Measurements from ENCODE around the gene LCTL.
"Not testable (repeated sequence)": the region's sequence is repeated elsewhere in the genome, so short reads cannot be mapped to it uniquely, and the experiment has no call there.

LCTL gene

DNA sequence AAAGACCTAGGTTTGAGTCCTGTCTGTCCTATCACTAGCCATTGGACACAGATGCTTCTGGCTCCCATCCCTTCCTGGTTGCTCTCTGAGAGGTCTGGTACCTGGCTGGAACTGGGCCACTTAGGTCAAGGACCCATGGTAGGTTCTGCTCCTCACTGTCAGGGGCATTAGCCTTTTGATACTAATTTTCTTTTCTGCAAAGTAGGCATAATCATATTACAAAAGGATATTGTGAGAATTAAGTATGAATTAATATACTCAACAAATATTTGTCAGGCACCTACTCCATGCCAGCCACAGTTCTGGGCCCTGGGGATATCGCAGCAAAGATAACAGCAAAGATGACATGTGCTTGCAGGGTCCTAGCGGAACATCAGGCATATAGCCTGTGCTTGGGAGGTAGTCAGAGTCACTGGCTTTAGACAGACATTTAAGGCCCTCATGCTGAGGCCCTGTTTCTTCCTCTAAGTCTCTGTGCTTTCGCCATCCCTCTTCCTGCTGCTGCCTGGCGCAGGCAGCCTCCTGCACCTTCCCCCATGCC is 25.6 kb upstream of the LCTL start:
- DNase-seq (ENCODE audit: low read depth, low spot score) = no peak

DNA sequence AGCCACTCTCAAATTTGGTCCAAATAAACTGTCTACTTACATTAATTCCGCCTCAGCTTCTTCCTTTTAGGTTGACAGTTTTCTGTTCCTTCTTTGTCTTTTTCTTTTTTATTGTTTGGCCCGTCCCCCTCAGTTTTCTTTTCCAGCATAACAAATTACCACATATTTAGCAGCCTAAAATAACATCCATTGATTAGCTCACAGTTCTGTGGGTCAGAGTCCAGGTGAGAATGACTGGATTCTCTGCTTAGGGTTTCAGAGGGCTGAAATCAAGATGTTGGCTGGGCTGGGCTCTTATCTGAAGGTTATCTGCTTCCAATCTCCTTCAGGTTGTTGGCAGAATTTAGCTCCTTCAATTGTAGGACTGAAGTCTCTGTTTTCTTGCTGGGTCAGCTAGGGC is 24.6 kb upstream of the LCTL start:
- no peak for DNase-seq (ENCODE audit: low read depth, low spot score)

DNA sequence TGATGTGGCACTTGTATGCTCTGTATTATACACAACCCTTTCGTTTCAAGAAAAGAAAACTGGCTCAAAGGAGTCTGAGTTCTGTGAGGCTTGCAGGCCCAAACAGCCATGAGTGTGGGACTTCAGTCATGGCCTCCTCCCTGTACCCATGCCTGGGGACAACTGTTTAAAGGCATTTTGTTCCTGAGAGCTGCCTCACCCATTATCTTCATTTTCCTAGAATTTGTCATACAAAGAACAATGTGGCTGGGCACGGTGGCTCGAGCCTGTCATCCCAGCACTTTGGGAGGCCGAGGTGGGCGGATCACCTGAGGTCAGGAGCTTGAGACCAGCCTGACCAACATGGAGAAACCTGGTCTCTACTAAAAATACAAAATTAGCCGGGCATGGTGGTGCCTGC is 23.6 kb upstream of the LCTL start:
- not testable (repeated sequence) for DNase-seq (ENCODE audit: low read depth, low spot score)

DNA sequence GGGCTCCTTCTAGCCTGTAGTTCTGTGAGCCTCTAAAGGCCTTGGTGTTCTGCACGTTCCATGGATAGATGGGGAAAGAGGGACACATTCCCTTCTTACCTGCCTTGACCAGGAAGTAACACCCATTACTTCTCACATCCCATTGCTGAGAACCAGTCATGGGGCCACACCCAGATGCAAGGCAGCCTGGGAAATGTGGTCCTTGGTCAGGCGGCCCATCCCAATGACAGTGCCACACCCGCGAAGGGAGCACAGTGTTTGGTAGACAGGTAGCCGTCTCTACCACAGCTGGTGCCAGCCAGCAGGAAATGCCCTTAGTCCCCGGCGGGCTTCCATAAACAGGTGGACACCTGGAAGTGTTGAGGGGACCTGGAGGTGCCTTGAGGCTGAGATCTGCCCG is 23.2 kb upstream of the LCTL start:
- DNase-seq (ENCODE audit: low read depth, low spot score) = no peak

DNA sequence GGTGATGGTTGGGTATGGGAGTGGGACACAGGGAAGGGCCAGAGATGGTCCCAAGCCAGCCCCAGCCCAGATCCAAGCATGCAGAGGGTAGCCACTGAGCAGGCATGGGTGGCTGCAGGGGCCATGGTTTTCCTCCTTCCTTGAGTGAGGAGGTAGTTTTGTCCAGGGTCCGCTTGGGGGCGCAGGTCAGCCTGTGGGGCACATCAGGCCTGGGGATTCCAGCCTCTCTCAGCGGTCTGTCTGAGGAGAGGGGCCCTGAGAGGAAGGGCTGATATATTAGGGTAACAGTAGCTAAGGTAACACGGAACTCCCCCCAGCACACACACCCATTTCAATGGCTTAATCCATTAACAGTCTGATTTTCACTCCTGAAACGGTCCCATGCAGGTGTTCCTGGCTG is 22.7 kb upstream of the LCTL start:
- DNase-seq (ENCODE audit: low read depth, low spot score) = no peak

DNA sequence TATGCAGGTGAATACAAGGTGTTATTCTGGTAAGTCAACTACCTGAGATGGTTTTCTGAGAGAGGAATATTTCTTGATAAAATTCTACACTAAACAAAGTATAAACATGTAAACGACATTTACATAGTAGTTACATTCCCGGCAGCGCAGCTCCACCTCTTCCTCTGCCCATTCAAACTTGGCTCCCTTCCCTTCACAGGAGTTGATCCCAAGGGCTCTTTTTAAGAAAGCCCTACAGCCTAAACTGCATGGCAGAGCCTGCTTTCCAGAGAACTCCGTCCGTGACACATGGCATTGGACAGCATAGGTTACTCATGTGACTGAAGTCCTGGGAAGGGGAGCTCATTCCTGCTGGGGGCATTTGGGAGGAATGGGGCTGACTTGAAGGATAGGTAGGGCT is 22.0 kb upstream of the LCTL start:
- no peak for DNase-seq (ENCODE audit: low read depth, low spot score)

DNA sequence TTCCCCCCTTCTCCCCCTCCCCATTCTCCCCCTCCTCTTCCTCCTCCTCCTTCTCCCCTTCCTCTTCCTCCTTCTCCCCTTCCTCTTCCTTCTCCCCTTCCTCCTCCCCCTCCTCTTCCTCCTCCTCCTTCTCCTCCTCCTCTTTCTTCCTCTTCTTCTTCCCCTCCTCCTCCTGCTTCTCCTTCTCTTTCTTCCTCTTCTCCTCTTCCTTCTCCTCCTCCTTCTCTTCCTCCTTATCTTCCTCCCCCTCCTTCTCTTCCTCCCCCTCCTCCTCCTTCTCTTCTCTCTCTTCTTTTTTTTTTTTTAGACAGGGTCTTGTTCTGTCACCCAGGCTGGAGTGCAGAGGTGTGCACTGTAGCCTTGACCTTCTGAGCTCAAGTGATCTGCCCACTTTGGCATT is 21.2 kb upstream of the LCTL start:
- no peak for DNase-seq (ENCODE audit: low read depth, low spot score)

DNA sequence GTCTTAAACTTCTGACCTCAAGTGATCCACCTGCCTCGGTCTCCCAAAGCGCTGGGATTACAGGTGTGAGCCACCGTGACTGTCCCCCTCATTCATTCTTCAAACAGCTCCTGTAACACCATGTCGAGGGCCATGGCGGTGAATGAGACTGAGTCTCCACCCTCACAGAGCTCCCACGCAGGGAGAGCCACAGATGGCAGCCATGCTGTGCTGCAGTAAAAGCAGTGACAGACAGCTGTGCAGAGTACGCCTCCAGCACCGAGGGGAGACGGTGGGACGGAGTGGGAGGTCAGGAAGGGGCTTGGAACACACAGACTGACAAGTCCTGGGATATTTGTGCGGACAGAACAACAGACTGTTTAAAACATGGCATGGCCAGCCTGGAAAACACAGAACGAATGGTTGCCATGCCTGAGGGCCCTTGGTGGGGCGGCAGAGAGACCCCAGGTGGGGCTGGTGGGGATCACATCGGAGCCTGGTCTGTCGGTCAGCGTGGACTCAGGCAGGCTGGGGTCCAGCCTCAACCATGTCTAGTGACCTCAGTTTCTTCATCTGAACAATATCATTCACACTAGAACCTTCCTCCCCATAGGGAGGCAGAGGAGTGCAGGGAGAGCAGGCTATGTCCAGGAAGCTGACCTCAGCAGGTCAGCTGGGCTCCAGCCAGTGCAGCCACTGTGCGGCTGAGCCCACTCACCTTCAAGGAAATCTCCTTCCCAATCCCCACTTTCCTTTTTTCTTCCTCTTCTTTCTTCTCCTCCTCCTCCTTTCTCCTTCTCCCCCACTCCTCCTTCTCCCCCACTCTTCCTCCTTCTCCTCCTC is 20.6 kb upstream of the LCTL start:
- no peak for DNase-seq (ENCODE audit: low read depth, low spot score)

DNA sequence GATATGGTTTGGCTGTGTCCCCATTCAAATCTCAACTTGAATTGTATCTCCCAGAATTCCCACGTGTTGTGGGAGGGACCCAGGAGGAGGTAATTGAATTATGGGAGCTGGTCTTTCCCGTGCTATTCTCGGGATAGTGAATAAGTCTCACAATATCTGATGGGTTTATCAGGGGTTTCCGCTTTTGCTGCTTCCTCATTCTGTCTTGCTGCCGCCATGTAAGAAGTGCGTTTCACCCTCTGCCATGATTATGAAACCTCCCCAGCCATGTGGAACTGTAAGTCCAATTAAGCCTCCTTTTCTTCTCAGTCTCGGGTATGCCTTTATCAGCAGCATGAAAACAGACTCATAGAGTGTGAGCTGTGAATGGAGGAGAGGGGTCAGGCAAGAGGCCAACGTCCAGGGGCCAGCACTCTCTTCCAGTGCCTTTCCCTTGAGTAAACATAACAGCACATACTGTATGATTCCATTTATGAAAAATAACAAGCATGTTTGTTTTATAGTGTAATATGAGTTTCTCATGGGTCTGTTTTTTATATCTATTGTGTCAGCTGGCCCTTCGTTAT is 16.3 kb upstream of the LCTL start:
- DNase-seq (ENCODE audit: low read depth, low spot score) = peak; percentile 48

DNA sequence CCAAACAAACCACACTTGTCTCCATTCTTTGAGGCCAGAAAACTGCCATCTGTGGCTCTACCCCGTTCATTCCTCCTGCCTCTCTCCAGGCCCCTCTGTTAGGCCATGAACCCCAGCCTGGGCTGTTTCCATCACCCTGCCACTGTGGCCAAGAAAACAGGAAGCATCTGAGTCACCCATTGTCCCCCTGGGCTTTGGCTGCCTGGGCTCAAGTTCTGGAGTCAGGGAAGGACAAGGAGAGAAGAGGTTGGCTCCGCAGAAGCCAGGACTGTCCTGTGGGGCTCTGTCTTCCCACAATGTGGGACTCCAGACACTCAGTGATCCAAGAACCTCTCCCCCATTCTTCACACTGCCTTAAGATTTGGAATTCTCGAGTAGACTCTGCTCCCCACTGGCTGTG is 14.8 kb upstream of the LCTL start:
- DNase-seq (ENCODE audit: low read depth, low spot score) = no peak

DNA sequence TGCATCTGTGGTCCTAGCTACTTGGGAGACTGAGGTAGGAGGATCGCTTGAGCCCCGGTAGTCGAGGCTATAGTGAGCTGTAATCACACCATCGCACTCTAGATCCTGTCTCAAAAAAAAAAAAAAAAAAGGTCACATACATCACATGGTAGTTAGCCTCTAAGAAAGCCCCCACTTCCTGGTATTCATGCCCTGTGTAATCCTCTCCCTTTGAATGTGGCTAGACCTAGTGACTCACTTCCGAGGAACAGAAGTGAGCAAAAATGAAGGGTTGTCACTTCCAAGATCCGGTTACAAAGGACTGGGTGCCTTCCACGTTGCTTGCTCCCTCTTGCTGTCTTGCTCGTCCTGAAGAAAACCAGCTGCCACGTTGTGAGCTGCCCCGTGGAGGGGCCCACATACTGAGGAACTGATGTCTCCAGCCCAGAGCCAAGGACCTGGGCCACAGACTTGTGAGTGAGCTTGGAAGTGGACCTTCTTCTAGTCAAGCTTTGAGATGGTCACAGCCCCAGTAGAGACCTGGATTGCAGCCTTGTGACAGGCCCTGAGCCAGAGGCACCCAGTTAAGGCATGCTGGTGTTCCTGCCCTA is 12.6 kb upstream of the LCTL start:
- no peak for DNase-seq (ENCODE audit: low read depth, low spot score)

DNA sequence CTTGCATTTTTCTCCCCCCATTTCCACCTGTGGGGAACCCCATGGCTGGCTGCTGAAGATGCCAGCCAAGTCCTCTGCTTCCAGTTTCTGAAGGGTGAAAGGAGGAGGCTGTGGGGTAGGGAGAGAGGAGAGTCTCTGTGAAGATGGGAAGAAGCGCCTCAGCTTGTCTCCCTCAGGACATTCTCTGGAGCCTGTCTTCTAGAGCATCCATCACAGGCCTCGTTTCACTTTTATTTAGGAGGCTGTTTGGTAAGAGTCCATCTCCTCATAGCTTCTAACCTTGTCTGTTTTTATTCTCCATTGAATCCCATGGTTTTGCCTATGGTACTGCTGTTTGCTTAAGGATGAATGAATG is 8.8 kb upstream of the LCTL start:
- DNase-seq (ENCODE audit: low read depth, low spot score) = no peak

DNA sequence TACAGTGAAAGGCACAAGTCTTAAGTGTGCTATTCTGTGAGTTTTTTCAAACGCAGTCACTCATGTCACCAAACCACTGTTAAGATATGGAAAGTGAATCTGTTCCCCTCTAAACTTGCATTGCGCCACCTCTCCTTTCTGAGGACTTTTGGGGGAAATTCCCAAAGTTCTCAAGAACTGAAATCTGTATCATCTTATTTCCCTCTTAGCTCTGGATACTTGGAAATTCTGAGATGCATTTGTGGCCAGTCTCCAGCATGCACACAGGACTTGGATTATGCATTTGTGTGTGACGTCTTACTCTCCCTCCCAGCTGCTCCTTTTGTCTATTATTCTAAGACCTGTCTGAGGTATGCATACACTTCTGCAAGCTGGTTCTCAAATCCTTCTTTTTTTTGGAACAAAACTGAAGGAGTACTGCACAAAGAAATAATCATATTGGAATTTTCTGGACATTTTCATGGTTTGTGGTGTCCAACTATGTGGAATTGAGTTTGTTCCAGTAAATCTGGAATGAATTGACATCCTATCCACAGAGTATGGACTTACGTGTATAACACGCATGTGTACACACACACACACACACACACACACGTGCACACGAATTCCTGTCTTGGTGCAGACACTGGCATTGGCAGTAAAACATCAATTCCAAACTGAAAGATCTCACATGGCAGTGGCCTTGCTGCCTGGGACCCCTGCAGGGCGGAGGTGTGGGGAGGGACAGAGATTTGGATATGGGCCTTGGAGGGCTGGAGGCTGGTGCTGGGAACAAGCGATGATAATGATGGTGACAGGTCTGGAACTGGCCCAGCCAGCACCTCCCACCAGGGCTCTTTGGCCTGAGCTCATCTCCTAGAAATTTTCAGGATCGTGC is 8.2 kb upstream of the LCTL start:
- no peak for DNase-seq (ENCODE audit: low read depth, low spot score)

DNA sequence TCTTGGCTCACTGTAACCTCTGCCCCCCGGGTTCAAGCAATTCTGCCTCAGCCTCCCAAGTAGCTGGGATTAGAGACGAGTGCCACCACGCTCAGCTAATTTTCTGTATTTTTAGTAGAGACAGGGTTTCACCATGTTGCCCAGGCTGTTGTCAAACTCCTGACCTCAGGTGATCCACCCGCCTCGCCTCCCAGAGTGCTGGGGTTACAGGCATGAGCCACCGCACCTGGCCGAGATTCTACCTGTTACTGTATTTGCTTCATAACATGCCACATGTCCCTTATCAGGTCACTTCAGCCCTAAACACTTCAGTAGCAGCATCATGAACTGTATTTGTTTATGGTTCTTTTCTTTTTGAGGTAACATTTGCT is 7.5 kb upstream of the LCTL start:
- DNase-seq (ENCODE audit: low read depth, low spot score) = no peak

DNA sequence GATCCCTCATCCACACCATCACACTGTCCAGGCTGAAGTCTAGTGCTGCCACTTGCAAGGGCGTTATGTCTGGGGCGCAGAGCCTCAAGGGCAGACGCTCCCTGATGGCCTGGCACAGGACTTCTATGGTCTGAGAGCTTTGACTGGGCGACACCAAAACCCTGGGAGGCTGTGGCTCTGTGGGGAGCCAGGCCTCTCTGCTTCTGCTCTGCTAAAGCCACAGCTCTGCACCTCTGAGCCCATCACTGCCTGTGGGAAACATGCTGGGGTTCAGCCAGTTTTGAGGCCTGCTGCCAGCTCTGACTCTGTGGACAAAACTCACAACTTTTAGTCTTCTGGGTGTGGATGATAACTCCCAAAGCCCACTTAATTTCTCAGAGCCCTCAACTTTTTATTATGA is 6.3 kb upstream of the LCTL start:
- DNase-seq (ENCODE audit: low read depth, low spot score) = no peak

DNA sequence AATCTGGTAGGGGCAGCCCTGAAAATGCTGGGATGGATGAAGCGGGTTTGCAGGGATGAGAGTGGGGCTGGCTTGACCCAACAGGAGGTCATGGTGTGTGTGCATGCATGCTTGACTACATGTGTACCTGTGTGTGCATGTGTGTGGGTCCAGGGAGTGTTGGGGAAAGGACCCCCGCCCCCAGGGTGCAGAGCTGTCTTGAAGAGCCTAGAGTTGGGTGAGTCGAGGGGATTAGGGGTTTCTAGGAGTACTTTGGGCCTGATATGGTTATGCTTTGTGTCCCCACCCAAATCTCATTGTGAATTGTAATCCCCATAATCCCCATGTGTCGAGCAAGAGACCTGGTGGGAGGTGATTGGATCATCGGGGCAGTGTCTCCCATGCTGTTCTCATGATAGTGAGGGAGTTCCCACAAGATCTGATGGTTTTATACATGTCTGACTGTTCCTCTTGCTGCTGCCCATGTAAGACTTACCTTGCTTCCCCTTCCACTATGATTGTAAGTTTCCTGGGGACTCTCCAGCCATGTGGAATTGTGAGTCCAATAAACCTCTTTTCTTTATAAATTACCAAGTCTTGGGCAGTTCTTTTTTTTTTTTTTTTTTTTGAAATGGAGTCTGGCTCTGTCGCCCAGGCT is 5.2 kb upstream of the LCTL start:
- no peak for DNase-seq (ENCODE audit: low read depth, low spot score)

DNA sequence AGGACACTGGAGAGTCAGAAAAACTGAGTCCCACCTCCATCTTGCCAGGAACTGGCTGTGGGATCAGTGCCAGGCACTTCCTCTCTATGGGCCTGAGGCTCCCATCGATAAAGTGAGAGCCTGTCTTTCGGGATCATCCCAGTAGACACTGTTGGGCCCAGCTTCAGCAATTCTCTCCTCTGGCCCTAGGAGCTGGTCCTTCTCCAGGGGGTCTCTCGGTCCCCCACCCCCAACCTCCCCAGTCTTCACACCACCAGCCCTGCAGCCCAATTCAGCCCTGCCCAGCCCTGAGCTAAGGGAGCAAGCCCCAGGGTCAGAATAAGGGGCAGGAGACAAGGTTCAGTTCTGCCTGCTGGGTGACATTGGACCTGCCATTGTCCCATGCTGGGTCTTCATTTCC is 4.5 kb upstream of the LCTL start:
- DNase-seq (ENCODE audit: low read depth, low spot score) = no peak

DNA sequence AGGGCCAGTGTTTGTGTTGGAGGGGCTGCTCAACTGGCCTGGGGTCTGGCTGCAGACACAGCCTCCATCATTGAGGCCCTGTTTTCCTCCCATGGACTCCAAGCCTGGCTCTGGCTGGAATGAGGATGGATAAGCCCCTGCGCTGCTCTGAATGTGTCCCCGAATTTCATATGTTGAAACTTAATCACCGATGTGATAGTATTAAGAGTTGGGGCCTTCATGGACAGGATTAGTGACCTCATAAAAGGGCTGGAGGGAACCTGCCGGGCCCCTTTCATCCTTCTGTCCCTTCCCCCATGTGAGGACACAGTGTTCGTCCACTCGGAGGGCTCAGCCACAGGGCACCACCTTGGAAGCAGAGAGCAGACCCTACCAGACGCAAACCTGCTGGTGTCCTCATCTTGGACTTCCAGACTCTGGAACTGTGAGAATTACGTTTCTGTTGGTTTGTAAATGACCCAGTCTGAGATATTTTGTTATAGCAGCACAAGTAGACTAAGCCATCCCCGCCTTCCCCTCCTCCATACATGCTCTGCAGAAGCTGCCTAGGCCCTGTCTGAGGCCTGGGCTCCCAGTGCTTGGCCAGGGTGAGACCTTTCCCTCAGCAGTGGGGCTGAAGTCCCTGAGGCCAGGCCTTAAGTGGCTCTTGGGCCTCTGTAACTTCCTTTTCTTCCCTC is 3.8 kb upstream of the LCTL start:
- DNase-seq (ENCODE audit: low read depth, low spot score) = no peak

DNA sequence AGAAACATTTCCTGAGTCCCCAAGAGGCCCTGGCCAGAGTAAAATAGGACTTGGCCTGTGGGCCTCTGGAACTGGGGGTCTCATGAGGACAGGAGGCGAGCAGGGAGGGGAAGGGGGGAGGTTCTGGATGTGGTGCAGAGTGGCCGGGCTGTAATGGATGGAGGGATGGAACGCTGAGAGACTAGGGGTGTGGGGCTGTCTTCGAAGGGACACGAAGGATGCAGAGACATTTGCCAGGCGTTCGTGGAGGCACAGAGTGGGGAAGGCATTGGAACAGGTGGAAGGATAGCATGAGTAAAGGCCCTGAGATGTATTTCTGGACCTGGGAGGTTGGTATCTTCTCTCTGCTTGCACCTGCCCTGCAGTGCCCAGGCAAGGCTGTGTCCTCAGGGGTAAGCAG is 2.1 kb upstream of the LCTL start:
- DNase-seq (ENCODE audit: low read depth, low spot score) = no peak

DNA sequence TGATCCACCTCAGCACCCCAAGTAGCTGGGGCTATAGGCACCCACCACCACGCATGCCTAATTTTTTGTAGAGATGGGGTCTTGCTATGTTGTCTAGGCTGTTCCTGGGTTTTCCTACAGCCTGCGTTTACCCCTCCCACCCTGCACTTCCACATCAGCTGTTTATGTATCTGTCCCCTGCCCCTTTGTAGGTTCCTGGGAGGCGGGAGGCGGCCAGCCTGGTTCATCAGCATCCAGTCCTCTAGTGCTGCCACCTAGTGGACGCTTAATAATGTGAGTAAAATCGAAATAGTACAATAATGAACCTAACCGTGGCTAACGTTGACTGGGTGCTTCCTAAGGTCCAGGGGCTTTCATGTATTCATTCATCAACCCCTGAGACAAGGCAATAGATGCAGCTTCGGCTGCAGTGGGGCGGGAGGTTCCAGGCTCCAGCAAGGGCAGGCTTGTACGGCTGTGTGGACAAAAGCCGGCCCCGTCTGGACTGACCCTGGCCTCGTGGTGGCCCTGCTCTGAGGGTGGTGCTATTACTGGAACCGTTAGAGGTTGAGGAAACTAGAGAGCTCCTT is 1.2 kb upstream of the LCTL start:
- DNase-seq (ENCODE audit: low read depth, low spot score) = peak; percentile 30

DNA sequence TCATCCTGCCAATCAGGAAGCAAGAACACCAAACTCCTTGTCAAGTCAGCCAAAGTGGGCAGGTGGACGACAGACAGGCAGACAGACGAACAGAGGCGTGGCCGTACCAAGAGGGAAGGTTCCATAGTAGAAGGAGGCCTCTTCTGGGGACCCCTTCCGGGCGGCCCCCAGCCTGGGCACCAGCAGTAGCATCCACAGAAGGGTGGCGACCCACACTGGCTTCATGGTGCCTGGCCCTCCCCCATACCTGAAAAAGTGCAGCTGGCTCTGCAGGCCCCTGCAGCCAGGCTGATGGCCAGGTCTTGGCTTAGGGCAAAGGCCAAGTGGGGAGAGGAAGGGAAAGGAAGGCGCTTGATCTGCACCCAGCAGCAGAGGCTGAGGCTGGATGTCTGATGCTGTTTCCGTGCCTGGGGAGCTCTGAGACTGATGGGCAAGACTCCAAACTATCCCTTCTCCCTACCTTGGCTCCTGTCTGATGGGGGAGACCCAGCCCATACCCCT is 607 bp downstream of the LCTL start:
- DNase-seq (ENCODE audit: low read depth, low spot score) = no peak

Data from brain pericyte (primary cell).